HCT116 (cell line): ENCODE measurements around the gene NAV1.

Source experiments
- EZH2 ChIP-seq: fragments of 200-600 bp; sonication (generic); IDR thresholded peaks from 2 replicates; pipeline ENCODE4 v1.6.1; 2017; ENCODE audit warnings: antibody characterized with exemption, mixed run types
- JUND ChIP-seq: IDR thresholded peaks from 2 replicates; pipeline ENCODE4 v1.6.1; 2012
- POLR2A ChIP-seq: IDR thresholded peaks from 2 replicates; pipeline ENCODE4 v1.7.0; 2011; ENCODE audit warnings: borderline replicate concordance; ENCODE audit not compliant: insufficient read depth, insufficient read length; ENCODE audit errors: extremely low read depth
- POLR2AphosphoS5 ChIP-seq: IDR thresholded peaks from 2 replicates; pipeline ENCODE4 v1.6.1; 2011; ENCODE audit warnings: mild to moderate bottlenecking, low read depth, low read length, moderate library complexity
- RAD21 ChIP-seq: IDR thresholded peaks from 2 replicates; pipeline ENCODE4 v1.6.1; 2012; ENCODE audit warnings: low read depth, mild to moderate bottlenecking
- SRF ChIP-seq: IDR thresholded peaks from 2 replicates; pipeline ENCODE4 v1.6.1; 2012; ENCODE audit warnings: low read depth
- TCF7L2 ChIP-seq: IDR thresholded peaks from 2 replicates; pipeline ENCODE4 v1.7.0; 2011; ENCODE audit warnings: borderline replicate concordance, inconsistent platforms; ENCODE audit not compliant: insufficient read depth, insufficient read length; ENCODE audit errors: extremely low read depth
- YY1 ChIP-seq: IDR thresholded peaks from 2 replicates; pipeline ENCODE4 v1.6.1; 2011; ENCODE audit warnings: low read length, low read depth, moderate library complexity, mild to moderate bottlenecking; ENCODE audit not compliant: insufficient replicate concordance; ENCODE audit errors: extremely low read depth
- ZNF274 ChIP-seq: fragments of 200-500 bp; sonication (Bioruptor generic); IDR thresholded peaks from 2 replicates; pipeline ENCODE4 v1.6.1; 2014; ENCODE audit warnings: mild to moderate bottlenecking, low read depth, low read length, inconsistent platforms
- TF ChIP-seq, protein P1 (sequence below), 3 experiments: fragments of 200-600 bp in 1 of 3; sonication (generic) in 1 of 3; IDR thresholded peaks in 2 of 3; conservative IDR thresholded peaks in 1 of 3; 2 replicates each; pipeline ENCODE4 v1.5.1; 2012 to 2017; ENCODE audit warnings: low read depth in 2 of 3, low read length in 2 of 3, antibody characterized with exemption in 1 of 3, borderline replicate concordance in 1 of 3, control low read depth in 1 of 3, mild to moderate bottlenecking in 1 of 3, mixed read lengths in 1 of 3, mixed run types in 1 of 3, moderate library complexity in 1 of 3; ENCODE audit not compliant: insufficient read depth in 1 of 3

DNA sequence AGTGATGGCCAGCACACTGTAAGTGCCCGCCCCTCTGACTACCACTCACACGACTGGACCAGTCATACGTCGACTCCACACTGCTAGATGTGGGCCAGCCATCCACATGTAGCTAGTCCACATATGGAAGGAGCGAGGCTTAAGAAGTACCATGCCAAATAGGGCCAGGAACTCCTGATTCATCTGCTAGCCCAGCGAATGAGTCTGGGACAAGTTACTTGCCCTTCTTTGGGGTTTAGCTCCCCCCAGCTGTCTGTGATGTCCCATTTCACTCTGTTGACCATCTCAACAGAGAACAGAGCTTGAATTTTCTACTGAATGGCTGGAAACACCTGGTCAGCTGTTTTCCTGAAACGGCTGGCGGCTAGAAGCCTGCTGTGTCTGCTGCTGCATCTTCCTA lies 37.8 kb upstream of the NAV1 start:
- TF ChIP-seq, protein P1, sequence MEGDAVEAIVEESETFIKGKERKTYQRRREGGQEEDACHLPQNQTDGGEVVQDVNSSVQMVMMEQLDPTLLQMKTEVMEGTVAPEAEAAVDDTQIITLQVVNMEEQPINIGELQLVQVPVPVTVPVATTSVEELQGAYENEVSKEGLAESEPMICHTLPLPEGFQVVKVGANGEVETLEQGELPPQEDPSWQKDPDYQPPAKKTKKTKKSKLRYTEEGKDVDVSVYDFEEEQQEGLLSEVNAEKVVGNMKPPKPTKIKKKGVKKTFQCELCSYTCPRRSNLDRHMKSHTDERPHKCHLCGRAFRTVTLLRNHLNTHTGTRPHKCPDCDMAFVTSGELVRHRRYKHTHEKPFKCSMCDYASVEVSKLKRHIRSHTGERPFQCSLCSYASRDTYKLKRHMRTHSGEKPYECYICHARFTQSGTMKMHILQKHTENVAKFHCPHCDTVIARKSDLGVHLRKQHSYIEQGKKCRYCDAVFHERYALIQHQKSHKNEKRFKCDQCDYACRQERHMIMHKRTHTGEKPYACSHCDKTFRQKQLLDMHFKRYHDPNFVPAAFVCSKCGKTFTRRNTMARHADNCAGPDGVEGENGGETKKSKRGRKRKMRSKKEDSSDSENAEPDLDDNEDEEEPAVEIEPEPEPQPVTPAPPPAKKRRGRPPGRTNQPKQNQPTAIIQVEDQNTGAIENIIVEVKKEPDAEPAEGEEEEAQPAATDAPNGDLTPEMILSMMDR (IDR thresholded peaks at IDR 0.05 in 2 of 3, conservative IDR thresholded peaks at IDR 0.05 in 1 of 3; ENCODE audit: borderline replicate concordance in 1 of 3, insufficient read depth in 1 of 3, low read depth in 2 of 3, low read length in 2 of 3): no peak
- no peak for TF ChIP-seq YY1
- TF ChIP-seq JUND: no peak
- no peak for TF ChIP-seq EZH2
- TF ChIP-seq TCF7L2: no peak
- no peak for TF ChIP-seq POLR2A
- no peak for TF ChIP-seq POLR2AphosphoS5
- no peak for TF ChIP-seq ZNF274
- no peak for TF ChIP-seq RAD21
- no peak for TF ChIP-seq SRF
